GM12875 (cell line): ENCODE measurements around the gene SMIM45.

Source experiments
- H3K4me3 ChIP-seq: one replicate; pipeline ENCODE4 v1.5.1; 2011; ENCODE audit warnings: low read depth, low read length, control low read depth
- CTCF ChIP-seq: IDR thresholded peaks from 2 replicates; pipeline ENCODE4 v1.5.1; 2011; ENCODE audit warnings: low read depth, mild to moderate bottlenecking, control low read depth, inconsistent platforms, low read length, moderate library complexity, borderline replicate concordance; ENCODE audit not compliant: insufficient read depth

SMIM45 gene

GRCh38 chr22:41917375-41917902, 34.5 kb upstream of the SMIM45 start:
- no peak for TF ChIP-seq CTCF
- no peak overlapping the region for H3K4me3 ChIP-seq

DNA sequence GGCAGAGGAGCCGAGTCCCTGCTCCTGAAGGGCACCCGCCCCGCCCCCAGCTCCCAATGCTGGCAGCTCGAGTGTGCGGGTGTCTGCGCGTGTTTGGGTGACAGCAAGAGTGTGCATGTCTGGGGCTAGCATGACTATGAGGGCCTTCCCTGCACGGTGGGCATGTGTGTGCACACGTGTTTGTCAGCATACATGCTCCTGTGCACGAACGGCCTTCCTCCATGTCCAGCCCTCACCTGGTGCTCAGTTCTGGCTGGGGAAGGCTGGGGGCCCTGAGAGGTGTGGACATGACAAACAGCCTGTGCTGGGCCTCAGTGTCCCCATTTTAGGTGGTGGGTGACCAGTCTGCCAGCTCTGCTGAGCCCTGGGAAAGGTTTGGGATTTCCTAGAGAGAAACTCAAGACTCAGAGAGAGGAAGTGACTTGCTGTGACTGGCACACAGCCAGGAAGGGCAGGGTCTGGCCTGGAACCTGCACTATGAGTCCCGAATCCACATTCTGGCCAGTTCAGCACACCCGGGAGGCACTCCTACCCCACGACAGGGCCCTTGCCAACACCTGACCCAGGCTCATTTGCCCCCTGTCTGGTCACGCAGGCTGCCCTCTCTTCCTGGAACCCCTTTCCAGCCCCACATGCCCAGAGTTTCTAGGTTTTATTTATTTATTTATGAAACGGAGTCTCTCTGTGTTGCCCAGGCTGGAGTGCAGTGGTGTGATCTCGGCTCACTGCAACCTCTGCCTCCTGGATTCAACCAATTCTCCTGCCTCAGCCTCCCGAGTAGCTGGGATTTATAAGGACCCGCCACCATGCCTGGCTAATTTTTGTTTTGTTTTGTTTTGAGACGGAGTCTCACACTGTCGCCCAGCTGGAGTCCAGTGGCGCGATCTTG, 33.8 kb upstream of the SMIM45 start:
- TF ChIP-seq CTCF: no peak
- H3K4me3 ChIP-seq: no peak overlapping the region

DNA sequence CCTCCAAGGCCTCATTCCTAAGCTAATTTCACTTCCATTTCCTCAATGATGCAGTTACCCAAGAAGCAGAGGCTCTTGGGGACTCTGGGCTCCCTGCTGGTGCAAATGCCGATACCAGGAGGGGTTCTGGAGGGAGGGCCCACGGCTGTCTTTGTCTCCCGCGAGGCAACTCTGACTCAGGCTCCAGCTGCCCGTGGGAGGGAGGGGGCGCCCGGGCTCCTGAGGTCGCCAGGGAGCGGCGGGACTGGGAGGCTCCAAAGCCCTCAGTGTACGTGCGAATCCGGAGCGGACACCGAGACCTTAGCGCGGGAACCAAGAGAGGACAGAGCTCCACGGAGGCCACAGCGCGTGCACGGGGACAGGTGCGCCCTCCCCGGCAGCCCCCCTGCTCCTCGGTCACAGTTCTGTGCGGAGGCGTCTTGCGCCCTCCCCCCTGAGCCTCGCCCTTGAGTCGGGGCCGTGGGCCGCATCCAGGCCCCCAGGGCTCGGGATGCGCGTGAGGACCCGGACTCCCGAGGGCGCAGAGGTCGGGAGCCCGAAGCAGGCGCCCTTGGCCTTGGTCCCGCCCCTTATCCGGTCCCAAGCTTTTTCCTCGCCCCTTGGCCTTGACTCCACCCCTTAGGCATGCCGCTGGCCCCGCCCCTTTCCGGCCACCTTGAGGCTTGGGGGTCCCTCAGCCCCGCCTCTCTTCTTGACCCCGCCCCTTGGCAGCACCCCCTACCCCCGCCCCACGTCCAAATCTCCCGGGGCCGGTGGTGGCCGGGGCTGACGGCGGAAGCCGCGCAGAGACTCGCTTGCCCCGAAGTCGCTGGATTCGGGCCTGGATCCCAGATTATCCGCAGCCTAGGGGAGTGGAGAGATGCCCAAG, 32.4 kb upstream of the SMIM45 start:
- peak overlapping the region; percentile 42 for H3K4me3 ChIP-seq
- TF ChIP-seq CTCF: no peak

GRCh38 chr22:41920271-41920976, 31.5 kb upstream of the SMIM45 start:
- no peak for TF ChIP-seq CTCF
- peak overlapping the region; percentile 42 for H3K4me3 ChIP-seq

DNA sequence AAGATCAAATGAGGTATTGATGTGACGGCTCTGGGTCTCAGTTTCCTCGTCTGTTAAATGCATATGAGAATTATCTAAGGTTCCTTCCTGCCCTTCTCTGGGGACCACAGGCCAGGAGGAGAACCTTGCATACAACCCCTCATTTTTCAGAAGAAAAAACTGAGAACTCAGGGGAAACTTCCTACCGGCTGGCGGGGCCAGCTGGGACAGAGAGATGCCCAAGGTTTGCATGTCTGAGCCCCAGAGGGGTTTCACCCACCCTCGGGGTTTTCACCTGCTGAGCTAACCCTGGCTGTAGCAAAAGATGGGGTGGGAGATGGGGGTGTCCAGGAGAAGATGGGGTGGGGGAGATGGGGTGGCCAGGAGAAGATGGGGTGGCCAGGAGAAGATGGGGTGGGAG, 29.6 kb upstream of the SMIM45 start:
- no peak for TF ChIP-seq CTCF
- H3K4me3 ChIP-seq: no peak overlapping the region

GRCh38 chr22:41922940-41923594, 28.9 kb upstream of the SMIM45 start:
- TF ChIP-seq CTCF: no peak
- peak overlapping the region; percentile 54 for H3K4me3 ChIP-seq
